Measurements from ENCODE around the gene CCDC59.

DNA sequence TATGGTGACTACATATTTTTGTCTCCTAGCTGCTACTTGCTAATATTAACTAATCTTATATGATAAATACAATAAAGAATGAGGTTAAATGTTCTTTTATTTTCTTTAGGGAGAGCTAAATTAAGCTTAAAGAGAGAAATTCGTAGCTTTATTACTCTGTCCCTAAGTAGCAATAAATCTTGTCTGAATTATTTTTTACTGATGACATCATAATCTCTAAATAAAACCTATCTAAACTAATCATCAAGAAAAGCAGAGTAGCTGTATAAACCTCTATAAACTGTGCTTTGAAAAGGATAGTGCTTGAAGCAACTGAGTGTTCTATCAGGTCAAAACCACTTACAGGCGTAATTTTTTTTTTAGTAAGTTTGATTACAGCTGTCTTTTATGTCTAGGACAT, 42.6 kb upstream of the CCDC59 start:
- no peak for TF ChIP-seq POLR2A (IDR thresholded peaks at IDR 0.05)
- TF ChIP-seq, protein P1, sequence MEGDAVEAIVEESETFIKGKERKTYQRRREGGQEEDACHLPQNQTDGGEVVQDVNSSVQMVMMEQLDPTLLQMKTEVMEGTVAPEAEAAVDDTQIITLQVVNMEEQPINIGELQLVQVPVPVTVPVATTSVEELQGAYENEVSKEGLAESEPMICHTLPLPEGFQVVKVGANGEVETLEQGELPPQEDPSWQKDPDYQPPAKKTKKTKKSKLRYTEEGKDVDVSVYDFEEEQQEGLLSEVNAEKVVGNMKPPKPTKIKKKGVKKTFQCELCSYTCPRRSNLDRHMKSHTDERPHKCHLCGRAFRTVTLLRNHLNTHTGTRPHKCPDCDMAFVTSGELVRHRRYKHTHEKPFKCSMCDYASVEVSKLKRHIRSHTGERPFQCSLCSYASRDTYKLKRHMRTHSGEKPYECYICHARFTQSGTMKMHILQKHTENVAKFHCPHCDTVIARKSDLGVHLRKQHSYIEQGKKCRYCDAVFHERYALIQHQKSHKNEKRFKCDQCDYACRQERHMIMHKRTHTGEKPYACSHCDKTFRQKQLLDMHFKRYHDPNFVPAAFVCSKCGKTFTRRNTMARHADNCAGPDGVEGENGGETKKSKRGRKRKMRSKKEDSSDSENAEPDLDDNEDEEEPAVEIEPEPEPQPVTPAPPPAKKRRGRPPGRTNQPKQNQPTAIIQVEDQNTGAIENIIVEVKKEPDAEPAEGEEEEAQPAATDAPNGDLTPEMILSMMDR (IDR thresholded peaks at IDR 0.05 in 4 of 5, conservative IDR thresholded peaks at IDR 0.05 in 1 of 5): no peak
